K562 (cell line): ENCODE measurements around the gene PIGQ. TPM values are rescaled to one million over a fixed set of nuclear protein-coding genes. Genes with fewer than 3 reads are reported as not detected.

Experiments used
- ATF2 ChIP-seq: sonication (generic); formaldehyde crosslinking; IDR thresholded peaks from 2 replicates; pipeline ENCODE4 v1.8.1; 2022; ENCODE audit warnings: missing genetic modification reagents
- ATF7 ChIP-seq: fragments of 450-650 bp; IDR thresholded peaks from 2 replicates; pipeline ENCODE4 v1.7.1; 2014; ENCODE audit warnings: mild to moderate bottlenecking, moderate library complexity
- ETV6 ChIP-seq, 3 experiments: fragments of 150-350 bp in 1 of 3; sonication (generic) in 1 of 3; formaldehyde crosslinking in 1 of 3; IDR thresholded peaks; 2 replicates each; pipeline versions ENCODE4 v1.6.1 to v1.8.0; 2014 to 2022; ENCODE audit warnings: borderline replicate concordance in 2 of 3, low read depth in 2 of 3, antibody characterized with exemption in 1 of 3, low read length in 1 of 3, mild to moderate bottlenecking in 1 of 3, missing genetic modification reagents in 1 of 3
- GATA2 ChIP-seq: sonication (generic); formaldehyde crosslinking; IDR thresholded peaks from 2 replicates; pipeline ENCODE4 v1.4.0; 2020; ENCODE audit warnings: mild to moderate bottlenecking, missing genetic modification reagents
- GATAD2A ChIP-seq: fragments of 450-650 bp; IDR thresholded peaks from 2 replicates; pipeline ENCODE4 v1.6.1; 2017
- HBP1 ChIP-seq: fragments of 450-650 bp; formaldehyde crosslinking; IDR thresholded peaks from 2 replicates; pipeline ENCODE4 v1.4.0; 2022; ENCODE audit warnings: missing genetic modification characterization
- JUN ChIP-seq, 2 experiments: sonication (generic) in 1 of 2; formaldehyde crosslinking in 1 of 2; IDR thresholded peaks; 2 replicates each; pipeline versions ENCODE4 v1.6.1 to v1.8.0; 2012 to 2022; ENCODE audit warnings: borderline replicate concordance in 2 of 2, mild to moderate bottlenecking in 2 of 2, improper control_type of control experiment in 1 of 2, low read depth in 1 of 2, low read length in 1 of 2, missing genetic modification reagents in 1 of 2
- PURB ChIP-seq: sonication (generic); formaldehyde crosslinking; IDR thresholded peaks from 2 replicates; pipeline ENCODE4 v1.9.0; 2021; ENCODE audit warnings: low read depth, mild to moderate bottlenecking, missing genetic modification reagents
- SMAD2 ChIP-seq: fragments of 150-350 bp; IDR thresholded peaks from 2 replicates; pipeline ENCODE4 v1.6.1; 2014; ENCODE audit warnings: low read depth, mild to moderate bottlenecking, low read length
- SMARCE1 ChIP-seq: fragments of 450-650 bp; IDR thresholded peaks from 2 replicates; pipeline ENCODE4 v1.7.1; 2016; ENCODE audit warnings: mild to moderate bottlenecking
- SRF ChIP-seq, 2 experiments: fragments of 250-450, 450-650 bp in 1 of 2; sonication (Bioruptor Pico) in 1 of 2; sonication (generic) in 1 of 2; formaldehyde crosslinking; IDR thresholded peaks; 2 replicates each; pipeline versions ENCODE4 v1.5.0 to v1.5.1; 2020 to 2022; ENCODE audit warnings: mild to moderate bottlenecking in 1 of 2, missing genetic modification reagents in 1 of 2
- SRSF1 ChIP-seq: fragments of 200-400 bp; formaldehyde crosslinking; IDR thresholded peaks from 2 replicates; pipeline ENCODE4 v1.6.1; 2017; ENCODE audit warnings: mild to moderate bottlenecking, low read depth, low read length, moderate library complexity
- TAF7 ChIP-seq: fragments of 450-650 bp; IDR thresholded peaks from 2 replicates; pipeline ENCODE4 v1.6.1; 2016; ENCODE audit warnings: missing genetic modification characterization, missing compliant biosample characterization
- TCFL5 ChIP-seq: fragments of 250-450 bp; sonication (Bioruptor Pico); conservative IDR thresholded peaks from 2 replicates; pipeline ENCODE4 v1.6.1; 2021; ENCODE audit warnings: mild to moderate bottlenecking, moderate library complexity, matching md5 sums
- polyA plus RNA-seq, 8 experiments: library from polyadenylated mRNA; depleted of rRNA in 4 of 8; stranded (reverse) in 5 of 8; unstranded in 3 of 8; fragments of >200 nt; fragmentation: Nextera tagmentation in 2 of 8; fragmentation: Illumina TruSeq in 1 of 8; extraction: Ambion mirVana in 2 of 8; extraction: Trizol in 1 of 8; gene quantifications; 2 replicates each; pipeline versions ENCODE4 v1.2.1 to v1.2.3, GENCODE V29; 2011 to 2014; ENCODE audit warnings: inconsistent platforms in 1 of 8, missing spikeins in 1 of 8
- total RNA-seq, 7 experiments: library from RNA; depleted of rRNA in 6 of 7; stranded (reverse); fragments of >200 nt in 6 of 7; fragmentation: Illumina TruSeq in 2 of 7; extraction: Trizol in 2 of 7; gene quantifications; 2 replicates each; pipeline versions ENCODE4 v1.2.1 to v1.2.3, GENCODE V29; 2011 to 2021; ENCODE audit warnings: low replicate concordance in 1 of 7
- TF ChIP-seq, protein P1 (sequence below), 2 experiments: IDR thresholded peaks; 2 replicates each; pipeline ENCODE4 v1.6.1; 2011; ENCODE audit warnings: borderline replicate concordance in 1 of 2, control low read depth in 1 of 2, low read depth in 1 of 2, low read length in 1 of 2, mild to moderate bottlenecking in 1 of 2, mixed read lengths in 1 of 2, moderate library complexity in 1 of 2; ENCODE audit not compliant: insufficient read depth in 1 of 2, insufficient read length in 1 of 2, poor library complexity in 1 of 2, severe bottlenecking in 1 of 2; ENCODE audit errors: extremely low read depth in 1 of 2
- TF ChIP-seq, protein P2 (sequence below), 2 experiments: fragments of 200-800 bp in 1 of 2; sonication (Bioruptor generic) in 1 of 2; sonication (generic) in 1 of 2; formaldehyde crosslinking in 1 of 2; IDR thresholded peaks in 1 of 2; conservative IDR thresholded peaks in 1 of 2; 2 replicates each; pipeline versions ENCODE4 v1.5.0 to v1.6.1; 2016 to 2020; ENCODE audit warnings: missing compliant biosample characterization in 1 of 2, missing genetic modification characterization in 1 of 2, missing genetic modification reagents in 1 of 2

The PIGQ gene
- total and polyA plus RNA-seq, 9 of the 15 experiments (the other 6 are each of a cell fraction or from before 2014, with no cell fraction given): 0.20 to 49.6 (median 11.7) TPM

GRCh38 chr16:566475-567372 is 3.0 kb upstream of the PIGQ start, which contains the start of gene NHLRC4 (continued):
- TF ChIP-seq ATF2 (CRISPR knock-in tag) (0 out of 2 replicates have a peak, but pooled peaks have one; percentile 69), PURB (CRISPR knock-in tag) (no peak), SMARCE1 (peak; percentile 84), TCFL5 (CRISPR knock-in tag) (no peak), SRSF1 (no peak), SRF (CRISPR knock-in tag; IDR thresholded peaks at IDR 0.05) (0 out of 4 replicates have a peak, but pooled peaks of 1 of the 2 experiments have one; percentile 57), ATF7 (peak; percentile 97), ETV6 (IDR thresholded peaks at IDR 0.05; ENCODE audit: borderline replicate concordance in 1 of 2, low read depth in 2 of 2, low read length in 1 of 2) (no peak), ETV6 (CRISPR knock-in tag; IDR thresholded peaks at IDR 0.05; ENCODE audit: borderline replicate concordance) (no peak), JUN (IDR thresholded peaks at IDR 0.05; ENCODE audit: borderline replicate concordance, low read depth, low read length) (peak; percentile 80), JUN (CRISPR knock-in tag; IDR thresholded peaks at IDR 0.05; ENCODE audit: borderline replicate concordance) (peak; percentile 66; the same call in 1 of the 2 replicates), GATA2 (CRISPR knock-in tag) (peak; percentile 76), HBP1 (CRISPR knock-in tag) (no peak), TAF7 (tag) (no peak), SMAD2 (no peak), GATAD2A (peak; percentile 66)
- TF ChIP-seq, protein P1, sequence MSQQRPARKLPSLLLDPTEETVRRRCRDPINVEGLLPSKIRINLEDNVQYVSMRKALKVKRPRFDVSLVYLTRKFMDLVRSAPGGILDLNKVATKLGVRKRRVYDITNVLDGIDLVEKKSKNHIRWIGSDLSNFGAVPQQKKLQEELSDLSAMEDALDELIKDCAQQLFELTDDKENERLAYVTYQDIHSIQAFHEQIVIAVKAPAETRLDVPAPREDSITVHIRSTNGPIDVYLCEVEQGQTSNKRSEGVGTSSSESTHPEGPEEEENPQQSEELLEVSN (IDR thresholded peaks at IDR 0.05; ENCODE audit: borderline replicate concordance in 1 of 2, extremely low read depth in 1 of 2, insufficient read depth in 1 of 2, insufficient read length in 1 of 2, low read depth in 1 of 2, low read length in 1 of 2, poor library complexity in 1 of 2, severe bottlenecking in 1 of 2): peak; percentile 14 to 44
- TF ChIP-seq, protein P2, sequence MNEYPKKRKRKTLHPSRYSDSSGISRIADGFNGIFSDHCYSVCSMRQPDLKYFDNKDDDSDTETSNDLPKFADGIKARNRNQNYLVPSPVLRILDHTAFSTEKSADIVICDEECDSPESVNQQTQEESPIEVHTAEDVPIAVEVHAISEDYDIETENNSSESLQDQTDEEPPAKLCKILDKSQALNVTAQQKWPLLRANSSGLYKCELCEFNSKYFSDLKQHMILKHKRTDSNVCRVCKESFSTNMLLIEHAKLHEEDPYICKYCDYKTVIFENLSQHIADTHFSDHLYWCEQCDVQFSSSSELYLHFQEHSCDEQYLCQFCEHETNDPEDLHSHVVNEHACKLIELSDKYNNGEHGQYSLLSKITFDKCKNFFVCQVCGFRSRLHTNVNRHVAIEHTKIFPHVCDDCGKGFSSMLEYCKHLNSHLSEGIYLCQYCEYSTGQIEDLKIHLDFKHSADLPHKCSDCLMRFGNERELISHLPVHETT (CRISPR knock-in tag; conservative IDR thresholded peaks at IDR 0.05 in 1 of 2, IDR thresholded peaks at IDR 0.05 in 1 of 2): peak in 1 of 2 experiments; percentile 84; a peak in 2 of 4 replicates
